Stimulated activated CD8-positive, alpha-beta memory T cell treated with anti-CD3 and anti-CD28 coated beads, Interleukin-7, amount 100 ng/mL, for 4 hours (primary cell): ENCODE data around the gene NTN3.
"Not testable (repeated sequence)": the region's sequence is repeated elsewhere in the genome, so short reads cannot be mapped to it uniquely, and the experiment has no call there.

ENCODE experiments used
- DNase-seq, 2 donors: peaks; one replicate each; pipeline ENCODE4 v3.0.0-alpha.2; 2020; ENCODE audit warnings: low read depth in 2 of 2

The NTN3 gene

DNA sequence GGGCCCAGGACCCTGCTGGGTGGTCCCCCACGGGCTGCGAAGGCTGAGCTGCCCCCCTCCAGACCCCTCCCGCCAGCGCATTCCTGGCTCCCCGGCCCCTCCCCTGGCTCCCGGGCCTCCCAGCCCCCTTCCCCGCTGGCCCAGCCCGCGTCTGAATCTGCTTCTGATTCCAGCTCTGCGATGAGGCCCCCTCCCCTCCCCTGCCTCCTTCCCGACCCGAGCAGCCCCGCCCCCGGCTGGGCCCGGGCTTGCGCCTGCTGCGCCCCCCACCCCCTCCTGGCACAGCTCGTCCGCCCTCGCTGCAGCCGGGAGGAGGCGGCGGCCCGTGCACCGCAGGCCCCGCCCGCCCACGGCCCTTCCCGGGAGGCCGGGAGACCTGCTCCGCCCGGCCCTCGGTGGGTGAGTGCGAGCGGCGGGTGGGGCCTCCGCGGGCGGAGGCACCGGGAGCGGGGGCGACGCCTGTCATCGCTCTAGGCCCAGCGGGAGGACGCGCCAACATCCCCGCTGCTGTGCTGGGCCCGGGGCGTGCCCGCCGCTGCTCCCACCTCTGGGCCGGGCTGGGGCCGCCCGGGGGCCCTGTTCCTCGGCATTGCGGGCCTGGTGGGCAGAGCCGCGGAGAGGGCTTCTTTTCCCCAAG lies at the start of gene NTN3:
Gene NTN3, plus strand, starts transcription at position 282 of the 637 bp plus-strand sequence. CDS start 405 bp downstream, outside the sequence.
- no peak for DNase-seq

DNA sequence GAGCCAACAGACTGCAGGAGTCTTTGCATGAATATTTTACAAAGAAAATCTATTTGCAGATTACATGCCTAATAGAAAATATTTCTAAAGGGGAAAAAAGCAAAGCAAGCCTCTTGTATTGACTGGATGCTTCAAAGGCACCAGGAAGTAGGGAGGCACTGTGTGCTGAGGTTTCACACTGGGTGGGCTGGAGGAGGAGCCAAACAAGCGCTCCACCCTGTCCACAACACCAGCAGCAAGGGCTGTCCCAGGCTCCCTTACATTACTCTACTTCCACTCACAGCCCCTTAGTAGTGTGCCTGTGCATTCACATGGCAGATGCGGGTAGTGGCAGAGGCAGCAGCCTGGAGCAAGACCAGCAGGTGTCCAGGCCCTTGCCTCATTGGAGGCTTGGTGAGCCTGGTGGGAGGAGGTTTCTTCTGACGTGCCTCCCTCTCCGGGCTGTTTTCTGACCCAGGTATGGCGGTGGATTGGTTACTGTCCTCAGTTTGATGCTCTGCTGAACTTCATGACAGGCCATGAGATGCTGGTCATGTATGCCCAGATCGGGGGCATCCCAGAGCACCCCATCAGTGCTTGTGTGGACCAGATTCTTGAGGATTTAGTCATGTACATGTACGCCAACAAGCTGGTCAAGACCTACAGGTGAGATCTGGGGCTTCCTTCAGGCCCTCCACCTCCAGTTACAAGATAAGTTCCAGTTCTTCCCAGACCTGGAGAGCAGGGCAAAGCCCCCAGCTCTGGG lies 48.8 kb upstream of the NTN3 start:
- DNase-seq, result no peak

DNA sequence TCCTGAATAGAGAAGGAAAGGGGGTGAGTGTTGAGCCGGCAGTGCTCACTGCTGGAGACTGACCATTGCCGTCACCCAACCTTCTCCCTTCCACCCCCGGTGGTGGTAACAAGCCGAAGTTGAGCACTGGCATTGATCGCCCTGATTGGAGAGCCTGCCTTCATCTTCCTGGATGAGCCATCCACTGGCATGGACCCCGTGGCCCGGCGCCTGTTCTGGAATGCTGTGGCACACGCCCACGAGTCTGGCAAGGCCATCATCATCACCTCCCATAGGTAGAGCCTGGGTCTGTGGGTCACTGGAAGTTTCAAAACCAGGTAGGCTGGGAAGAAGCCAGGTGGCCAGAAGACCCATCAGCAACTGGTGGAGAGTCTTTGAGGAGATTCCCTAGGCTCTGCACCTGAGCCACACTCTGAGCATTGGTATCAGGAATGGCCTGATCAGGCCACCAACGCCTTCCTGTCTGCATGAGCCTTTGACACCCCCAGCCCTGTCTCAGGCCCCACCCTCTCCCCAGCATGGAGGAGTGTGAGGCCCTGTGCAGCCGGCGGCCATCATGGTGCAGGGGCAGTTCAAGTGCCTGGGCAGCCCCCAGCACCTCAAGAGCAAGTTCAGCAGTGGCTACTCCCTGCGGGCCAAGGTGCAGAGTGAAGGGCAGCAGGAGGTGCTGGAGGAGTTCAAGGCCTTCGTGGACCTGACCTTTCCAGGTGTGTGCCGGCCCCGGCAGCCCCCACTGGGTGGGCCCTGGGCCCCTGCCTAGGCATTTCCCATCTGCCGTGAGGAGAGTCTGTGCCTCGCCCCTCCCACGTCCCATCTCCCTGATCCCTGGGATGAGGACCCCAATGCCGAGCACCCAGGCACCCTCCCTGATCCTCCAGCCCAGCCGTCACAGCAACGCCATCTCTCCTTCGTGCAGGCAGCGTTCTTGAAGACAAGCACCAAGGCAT lies 46.8 kb upstream of the NTN3 start:
- DNase-seq, result no peak

DNA sequence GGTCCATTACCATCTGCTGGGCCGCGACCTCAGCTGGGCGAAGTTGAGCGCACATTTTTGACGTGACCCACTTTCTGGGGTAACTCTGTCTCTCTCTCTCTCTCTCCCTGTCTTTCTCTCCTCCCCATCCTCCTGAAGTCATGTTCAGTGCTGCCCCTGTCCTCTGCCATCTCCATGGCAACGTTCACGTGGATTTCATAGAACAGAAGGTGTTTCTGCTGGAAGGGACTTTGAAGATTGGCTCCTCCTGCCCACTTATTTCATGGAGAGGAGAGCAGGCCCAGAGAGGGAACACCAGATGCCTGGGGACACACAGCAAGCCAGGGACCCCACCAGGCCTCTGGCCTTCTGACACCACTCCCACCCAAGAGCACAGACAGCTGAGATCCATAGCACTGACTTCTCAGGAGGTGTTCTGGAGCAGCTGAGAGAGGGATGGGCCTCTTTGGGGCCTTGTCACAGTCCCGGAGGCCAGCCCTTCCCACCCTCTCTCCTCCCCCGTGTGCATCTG lies 46.0 kb upstream of the NTN3 start:
- DNase-seq, result no peak

DNA sequence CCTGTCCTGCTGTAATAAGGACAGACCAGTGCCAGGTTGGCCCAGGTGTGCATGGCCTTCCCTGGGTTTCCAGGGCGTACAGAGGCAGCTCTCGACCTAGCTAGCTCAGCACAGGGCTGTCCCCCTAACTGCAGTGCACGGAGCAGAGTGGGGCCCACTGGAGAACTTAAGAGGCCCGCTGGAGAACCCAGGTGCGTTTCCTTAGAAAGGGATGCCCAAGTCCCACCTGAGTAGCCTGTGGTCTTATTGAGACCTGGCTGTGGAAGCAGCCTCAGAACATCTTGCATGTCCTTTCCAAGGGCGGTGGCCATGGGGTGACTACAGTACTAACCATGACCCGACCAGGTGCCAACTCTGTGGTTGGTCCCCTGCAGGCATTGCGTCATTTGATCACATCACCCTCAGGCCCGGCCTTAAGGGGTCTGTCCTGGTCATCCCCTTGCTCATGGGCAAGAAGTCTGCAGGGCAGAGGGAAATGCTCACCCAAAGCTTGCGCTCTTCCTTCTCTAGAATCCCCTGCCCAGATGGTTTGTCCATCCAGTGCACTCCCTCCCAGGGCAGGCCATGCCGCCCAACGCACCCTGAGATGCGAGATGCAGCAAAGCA lies 45.2 kb upstream of the NTN3 start:
- no peak for DNase-seq

DNA sequence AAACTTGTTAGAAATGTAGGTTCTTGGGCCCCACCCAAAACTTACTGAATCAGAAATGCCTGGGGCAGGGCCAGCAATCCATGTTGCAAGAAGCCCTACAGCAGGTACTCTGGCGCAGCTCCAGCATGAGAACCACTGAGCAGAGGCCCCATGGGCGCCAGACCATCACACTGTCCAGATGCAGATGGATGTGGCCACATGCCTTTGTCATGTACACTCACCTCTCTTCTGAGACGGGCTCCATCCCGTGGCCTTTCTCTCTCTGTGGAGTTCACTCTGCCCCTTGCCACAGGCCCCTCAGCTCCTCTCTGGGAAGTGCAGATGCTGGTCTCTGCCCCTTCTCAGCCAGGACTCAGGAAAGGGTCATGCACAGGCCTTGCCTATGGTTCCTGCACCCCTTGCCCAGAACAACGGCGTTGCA lies 44.1 kb upstream of the NTN3 start:
- no peak for DNase-seq

DNA sequence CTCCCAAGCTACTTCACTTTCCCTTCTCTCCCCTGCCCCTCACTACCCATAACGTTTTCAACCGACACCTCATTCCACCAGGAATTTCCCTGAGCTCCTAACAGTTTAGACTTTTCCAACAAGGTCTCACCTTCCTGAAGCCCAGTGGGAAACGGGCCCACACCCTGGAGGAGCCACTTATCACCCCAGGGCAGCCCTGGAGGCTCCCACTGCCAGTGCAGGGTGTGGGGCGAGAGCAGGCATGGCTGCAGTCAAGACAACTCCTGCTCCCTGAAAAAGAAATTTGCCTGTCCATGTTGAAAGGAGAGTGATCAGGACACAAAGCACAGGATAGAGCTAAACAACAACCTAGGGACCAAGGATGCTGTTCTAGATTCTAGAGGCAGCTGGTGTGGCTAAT lies 43.6 kb upstream of the NTN3 start:
- DNase-seq, result no peak

DNA sequence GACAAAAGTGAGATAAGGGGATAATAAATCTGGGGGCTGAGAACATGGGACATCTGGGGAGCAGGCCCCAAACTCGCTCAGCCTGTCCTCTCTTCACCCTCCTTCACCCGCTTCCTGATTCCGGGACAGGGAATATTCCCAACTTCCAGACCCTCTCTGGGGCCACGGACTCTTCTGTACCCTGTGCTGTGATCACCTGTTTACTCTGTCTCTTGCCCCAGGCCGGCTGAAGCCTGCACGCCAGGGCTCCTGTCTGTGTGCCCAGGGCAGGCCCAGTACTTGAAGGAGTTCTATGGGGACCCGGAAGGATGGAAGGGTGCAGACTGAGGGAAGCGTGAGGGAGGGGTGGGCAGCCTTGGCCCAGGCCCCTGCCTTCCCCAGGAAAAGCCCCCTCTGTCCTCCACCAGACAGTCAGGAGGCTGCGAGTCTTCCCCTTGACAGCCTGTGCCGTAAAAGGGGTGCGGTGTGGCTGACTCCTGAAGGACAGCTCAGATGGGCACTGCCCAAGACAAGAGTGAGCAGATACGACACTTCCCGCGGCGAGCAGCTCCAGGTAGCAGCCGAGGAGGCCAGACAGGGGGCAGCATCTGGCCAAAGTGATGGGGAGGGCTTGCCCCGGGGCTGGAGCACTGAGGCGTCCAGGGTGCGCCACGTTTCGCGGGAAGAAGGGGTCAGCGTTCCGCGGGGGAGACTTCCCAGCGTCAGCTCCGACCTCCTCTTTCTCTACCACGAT lies 42.9 kb upstream of the NTN3 start:
- DNase-seq, result no peak

DNA sequence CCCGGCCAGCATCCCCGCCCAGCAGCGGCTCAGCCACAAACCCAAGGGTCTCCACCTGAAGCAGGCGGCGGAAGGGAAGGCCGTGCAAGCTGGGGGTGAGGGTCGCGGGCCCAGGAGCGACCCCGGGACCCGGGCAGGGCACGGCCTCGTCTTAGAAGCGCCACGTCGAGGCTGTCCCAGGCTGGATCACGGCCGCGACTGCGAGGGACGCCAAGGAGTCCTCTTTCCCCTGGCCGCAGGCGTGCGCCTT lies 42.4 kb upstream of the NTN3 start:
- DNase-seq, result no peak

DNA sequence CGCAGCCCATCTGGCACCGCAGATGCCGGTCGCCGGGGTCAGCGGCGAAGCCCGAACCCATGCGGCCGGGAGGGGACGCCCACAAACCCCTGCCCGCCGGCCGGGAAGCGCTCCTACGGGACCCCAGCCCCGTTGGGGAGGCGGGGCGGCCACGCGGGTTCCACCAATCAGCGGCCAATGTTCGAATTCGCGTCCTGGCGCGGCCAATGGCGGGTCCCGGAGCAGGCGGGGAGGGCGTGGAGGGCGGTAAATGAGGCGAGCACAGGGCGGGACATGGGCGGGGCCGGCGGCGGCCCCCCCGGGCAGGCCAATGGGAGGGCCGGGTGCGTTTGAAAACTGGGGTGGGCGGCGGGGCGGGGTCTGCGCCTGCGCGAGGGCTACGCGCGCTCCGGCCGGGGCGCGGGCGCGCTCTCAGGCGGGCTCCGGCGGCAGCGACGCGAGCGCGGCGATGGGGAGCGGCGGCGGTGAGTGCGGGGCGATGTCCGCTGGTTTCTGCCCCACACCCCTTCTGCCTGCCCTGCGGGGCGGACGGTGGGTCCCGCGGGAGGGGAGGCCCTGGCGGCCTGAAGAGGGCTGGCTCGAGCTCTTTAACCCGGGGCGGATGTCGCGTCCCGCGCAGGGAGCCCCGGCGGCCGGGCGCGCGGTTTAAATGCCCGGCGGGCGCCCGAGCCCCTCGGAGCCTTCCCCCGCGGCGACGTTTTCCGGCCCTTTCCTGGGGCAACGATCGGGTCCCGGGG lies 41.9 kb upstream of the NTN3 start, which contains the start of gene CCNF:
Gene CCNF, plus strand, starts transcription at position 414 of the 737 bp plus-strand sequence. Its CDS starts 35 bp downstream, at position 449.
- DNase-seq, result peak; percentile 94 to 97

DNA sequence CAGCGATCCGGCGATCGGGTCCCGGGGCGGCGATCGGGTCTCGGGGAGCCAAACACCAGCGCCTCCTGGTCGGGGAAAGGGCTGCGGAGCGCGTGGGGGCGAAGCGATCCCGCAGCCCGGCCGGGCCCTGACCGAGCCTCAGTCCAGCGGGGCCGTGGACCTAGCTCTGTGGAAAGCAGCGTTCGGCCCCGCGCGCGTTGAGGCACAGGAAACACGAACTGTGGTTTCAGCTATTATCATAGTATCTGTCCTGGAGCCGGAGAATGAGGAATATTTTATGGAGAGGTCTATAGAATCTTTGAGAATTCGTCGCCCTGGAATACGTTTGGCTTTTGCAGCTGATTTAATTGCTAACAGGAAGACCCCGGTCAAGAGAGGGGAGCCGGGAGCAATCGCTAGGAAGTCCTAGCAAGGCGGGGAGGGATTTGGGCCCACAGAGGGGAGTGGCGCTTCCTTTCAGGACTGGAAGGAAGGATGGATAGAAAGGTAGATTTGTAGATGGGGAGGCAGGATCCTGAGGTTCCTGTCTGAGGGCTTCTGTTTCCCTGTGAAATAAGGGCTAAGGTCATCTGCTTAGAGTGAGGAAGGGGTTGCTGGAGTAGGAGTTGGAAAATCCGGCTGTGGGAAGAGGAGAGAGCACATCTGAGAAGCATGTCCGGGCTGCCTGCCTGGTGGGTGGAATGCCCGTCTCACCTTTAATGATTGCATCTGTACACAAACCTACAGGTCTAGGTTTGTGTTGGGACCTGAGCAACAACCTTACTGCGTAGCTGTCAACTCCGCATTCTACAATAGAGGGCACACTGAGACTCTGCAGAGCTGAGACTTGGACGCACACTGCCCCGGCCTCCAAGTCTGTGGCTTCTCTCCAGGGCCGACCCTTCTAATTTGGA lies 41.1 kb upstream of the NTN3 start:
- DNase-seq, result no peak

DNA sequence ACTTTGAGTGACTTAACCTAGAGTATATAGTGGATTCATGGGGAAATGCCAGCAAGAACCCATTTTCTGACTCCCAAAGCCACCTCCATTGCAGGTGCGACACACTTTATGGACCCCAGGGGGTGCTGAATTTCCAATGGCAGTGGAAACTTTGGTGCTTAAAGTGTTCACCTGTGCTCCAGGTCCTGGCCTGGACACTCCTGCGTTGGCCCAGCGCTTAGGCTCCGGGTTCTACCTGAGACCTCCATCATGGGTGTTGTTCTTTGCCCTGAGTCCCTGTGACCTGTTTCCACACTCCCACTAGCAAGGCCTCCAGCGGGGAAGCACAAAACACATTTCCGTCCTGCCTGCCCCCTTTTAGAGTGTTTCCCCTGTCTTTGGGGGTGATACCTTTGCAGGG lies 38.8 kb upstream of the NTN3 start:
- DNase-seq, result no peak

DNA sequence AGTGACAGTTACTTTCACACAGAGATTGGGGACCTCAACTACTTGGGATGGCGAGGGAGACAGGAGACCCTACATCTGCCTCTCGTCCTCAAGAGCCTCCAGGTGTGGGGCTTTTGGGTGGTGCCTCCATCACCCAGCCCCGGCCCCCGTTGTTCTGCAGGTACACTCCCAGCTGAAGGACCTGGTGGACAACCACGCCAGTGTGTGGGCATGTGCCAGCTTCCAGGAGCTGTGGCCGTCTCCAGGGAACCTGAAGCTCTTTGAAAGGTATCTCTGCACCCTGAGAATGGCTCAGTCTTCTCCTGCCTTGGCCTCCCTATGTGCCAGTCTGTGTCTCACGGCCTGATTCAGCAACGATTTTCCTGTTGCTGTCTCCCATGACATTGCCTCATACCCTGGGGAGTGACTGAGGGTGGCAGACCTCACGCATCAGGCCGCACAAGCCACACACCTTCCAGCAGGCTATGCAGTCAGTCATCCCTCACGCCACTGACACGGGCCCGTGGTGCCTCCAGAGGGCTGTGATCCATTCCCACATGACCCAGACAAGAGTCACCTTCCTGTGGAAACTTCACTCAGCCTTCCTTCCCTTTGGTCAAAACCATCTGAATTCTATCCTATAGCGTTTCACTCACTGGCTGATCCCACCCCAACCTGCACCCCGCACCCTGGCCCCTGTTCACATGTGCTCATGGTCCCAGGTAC lies 38.1 kb upstream of the NTN3 start:
- no peak for DNase-seq

DNA sequence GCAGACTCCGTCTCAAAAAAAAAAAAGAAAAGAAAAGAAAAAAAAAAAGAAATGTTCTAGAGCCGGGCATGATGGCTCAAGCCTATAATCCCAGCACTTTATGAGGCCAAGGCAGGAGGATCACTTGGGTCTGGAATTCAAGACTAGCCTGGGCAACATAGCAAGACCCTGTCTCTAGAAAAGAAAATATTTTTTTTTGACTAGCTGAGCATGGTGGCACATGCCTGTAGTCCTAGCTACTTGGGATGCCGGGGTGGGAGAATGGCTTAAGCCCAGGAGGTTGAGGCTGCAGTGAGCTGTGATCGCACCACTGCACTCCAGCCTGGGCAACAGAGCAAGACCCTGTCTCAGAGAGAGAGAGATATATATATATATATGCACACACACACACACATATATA lies 35.9 kb upstream of the NTN3 start:
- DNase-seq, result not testable (repeated sequence)

DNA sequence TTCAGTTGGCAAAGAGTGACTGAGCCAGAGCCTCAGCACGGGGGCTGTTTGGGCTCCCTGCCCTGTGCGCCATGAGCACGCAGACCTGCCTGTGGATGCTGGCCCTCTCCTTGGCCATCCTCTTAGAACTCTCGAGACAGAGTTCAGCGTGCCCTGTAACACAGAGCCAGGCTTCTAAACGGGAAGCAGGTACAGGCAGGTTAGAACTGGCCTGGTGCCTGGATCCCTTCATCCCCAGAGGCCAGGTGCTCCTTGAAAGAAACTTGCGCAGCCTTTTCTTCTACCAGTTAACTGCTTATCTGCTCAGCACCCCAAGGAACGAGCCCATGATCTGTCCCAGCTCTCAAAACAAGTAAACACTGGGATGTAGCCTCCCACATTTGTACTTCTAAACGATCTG lies 35.0 kb upstream of the NTN3 start:
- no peak for DNase-seq

DNA sequence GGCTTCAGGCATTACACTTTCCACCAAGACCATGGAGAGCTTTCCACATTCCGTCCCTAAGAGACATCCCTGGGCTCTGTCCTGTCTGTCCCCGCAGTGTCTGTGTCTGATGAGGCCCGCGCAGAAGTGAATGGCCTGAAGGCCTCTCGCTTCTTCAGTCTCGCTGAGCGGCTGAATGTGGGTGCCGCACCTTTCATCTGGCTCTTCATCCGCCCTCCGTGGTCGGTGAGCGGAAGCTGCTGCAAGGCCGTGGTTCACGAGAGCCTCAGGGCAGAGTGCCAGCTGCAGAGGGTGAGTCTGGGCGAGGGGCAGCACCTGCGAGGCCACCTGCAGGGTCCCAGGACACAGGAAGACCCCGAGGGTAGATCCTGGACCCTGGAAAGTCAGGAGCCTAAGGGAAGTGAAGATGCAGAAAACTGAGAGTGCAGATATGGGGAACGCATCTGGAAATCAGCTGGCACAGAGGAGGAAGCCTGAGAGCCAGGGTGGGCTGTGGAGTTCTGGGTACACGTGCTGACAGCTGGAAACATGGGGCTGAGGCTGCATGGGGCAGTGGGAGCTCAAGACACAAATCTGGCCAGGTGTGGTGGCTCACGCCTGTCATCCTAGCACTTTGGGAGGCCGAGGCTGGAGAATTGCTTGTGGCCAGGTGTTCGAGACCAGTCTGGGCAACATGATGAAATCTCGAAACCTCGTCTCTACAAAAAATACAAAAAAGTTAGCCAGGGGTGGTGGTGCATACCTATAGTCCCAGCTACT lies 33.9 kb upstream of the NTN3 start:
- DNase-seq, result no peak

DNA sequence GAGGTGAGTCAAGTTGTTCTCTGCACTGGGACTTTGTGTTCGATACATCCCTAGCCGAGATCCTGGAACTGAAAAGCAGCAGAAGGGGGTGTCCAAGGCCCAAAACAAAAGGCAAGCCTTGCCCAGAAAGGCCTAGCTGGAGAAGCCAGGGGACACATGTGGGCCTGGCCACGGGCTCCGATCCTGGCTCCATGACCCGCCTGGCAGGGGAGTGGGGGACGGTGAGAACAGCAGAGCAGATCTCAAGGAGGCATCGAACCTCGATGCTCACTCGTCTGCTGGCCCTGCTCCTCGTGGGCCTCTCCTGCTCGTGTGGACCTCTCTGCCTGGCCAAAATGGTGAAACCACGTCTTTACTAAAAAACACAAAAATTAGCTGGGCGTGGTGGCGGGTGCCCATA lies 33.0 kb upstream of the NTN3 start:
- no peak for DNase-seq

DNA sequence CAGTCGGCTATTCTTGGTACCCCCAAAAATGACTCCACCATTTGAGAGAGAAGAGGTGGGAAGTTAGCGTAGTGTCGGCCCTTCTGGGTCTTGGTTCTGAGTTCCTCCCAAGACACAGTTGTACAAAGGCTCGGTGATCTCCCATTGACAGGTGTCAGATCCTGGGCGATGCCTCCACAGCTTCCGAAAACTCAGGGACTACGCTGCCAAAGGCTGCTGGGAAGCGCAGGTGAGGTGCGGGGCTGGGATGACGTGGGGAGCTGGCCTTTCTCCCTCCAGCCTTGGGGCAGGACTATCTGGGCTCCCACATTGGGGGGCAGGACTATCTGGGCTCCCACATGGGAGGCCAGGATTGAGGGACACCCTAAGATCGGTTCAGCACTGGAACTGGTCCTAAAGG lies 31.5 kb upstream of the NTN3 start:
- no peak for DNase-seq
